HG03571 (cell line): ENCODE results near the gene IL6.

Experiments
- ATAC-seq: cut with Tn5 transposase; IDR thresholded peaks from one replicate; pipeline ENCODE4 v1.9.1; 2021; ENCODE audit not compliant: unreplicated experiment

IL6 gene

GRCh38 chr7:22726345-22726906, 574 bp upstream of the IL6 start:
- ATAC-seq, result peak; percentile 63

- ATAC-seq, result no peak
Measured at GRCh38 chr7:22727714-22728035, 675 bp downstream of the IL6 start.

DNA sequence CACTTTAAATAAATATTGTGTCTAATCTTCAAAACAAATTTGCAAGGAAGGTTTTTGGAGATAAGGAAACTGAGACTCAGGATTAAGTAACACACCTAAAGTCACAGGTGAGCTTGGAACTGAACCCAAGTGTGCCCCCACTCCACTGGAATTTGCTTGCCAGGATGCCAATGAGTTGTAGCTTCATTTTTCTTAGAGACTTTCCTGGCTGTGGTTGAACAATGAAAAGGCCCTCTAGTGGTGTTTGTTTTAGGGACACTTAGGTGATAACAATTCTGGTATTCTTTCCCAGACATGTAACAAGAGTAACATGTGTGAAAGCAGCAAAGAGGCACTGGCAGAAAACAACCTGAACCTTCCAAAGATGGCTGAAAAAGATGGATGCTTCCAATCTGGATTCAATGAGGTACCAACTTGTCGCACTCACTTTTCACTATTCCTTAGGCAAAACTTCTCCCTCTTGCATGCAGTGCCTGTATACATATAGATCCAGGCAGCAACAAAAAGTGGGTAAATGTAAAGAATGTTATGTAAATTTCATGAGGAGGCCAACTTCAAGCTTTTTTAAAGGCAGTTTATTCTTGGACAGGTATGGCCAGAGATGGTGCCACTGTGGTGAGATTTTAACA, 1.5 kb downstream of the IL6 start:
- ATAC-seq, result no peak

GRCh38 chr7:22729180-22729825, 2.3 kb downstream of the IL6 start:
- ATAC-seq, result no peak

DNA sequence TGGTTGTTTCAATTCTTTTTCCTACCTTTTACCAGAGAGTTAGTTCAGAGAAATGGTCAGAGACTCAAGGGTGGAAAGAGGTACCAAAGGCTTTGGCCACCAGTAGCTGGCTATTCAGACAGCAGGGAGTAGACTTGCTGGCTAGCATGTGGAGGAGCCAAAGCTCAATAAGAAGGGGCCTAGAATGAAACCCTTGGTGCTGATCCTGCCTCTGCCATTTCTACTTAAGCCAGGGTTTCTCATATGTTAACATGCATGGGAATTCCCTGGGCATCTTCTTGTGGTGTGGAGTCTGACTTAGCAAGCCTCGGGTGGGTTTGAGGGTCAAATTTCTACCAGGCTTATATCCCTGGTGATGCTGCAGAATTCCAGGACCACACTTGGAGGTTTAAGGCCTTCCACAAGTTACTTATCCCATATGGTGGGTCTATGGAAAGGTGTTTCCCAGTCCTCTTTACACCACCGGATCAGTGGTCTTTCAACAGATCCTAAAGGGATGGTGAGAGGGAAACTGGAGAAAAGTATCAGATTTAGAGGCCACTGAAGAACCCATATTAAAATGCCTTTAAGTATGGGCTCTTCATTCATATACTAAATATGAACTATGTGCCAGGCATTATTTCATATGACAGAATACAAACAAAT, 3.2 kb downstream of the IL6 start:
- ATAC-seq, result no peak

DNA sequence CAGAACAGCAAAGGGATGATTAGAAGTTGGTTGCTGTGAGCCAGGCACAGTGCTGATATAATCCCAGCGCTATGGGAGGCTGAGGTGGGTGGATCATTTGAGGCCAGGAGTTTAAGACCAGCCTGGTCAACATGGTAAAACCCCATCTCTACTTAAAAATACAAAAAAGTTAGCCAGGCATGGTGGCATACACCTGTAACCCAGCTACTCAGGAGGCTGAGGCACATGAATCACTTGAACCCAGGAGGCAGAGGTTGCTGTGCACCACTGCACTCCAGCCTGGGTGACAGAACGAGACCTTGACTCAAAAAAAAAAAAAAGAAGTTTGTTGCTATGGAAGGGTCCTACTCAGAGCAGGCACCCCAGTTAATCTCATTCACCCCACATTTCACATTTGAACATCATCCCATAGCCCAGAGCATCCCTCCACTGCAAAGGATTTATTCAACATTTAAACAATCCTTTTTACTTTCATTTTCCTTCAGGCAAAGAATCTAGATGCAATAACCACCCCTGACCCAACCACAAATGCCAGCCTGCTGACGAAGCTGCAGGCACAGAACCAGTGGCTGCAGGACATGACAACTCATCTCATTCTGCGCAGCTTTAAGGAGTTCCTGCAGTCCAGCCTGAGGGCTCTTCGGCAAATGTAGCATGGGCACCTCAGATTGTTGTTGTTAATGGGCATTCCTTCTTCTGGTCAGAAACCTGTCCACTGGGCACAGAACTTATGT, 4.1 kb downstream of the IL6 start:
- ATAC-seq, result no peak

- ATAC-seq, result no peak
Measured at GRCh38 chr7:22731766-22732165, 4.8 kb downstream of the IL6 start.

- no peak for ATAC-seq
Measured at GRCh38 chr7:22732556-22733126, 5.6 kb downstream of the IL6 start.

GRCh38 chr7:22733761-22734160, 6.8 kb downstream of the IL6 start:
- no peak for ATAC-seq

- ATAC-seq, result no peak
Measured at GRCh38 chr7:22743014-22743413, 16.0 kb downstream of the IL6 start.

GRCh38 chr7:22751341-22751740, 24.3 kb downstream of the IL6 start:
- ATAC-seq, result no peak

- no peak for ATAC-seq
Measured at GRCh38 chr7:22757338-22757994, 30.5 kb downstream of the IL6 start.

- no peak for ATAC-seq
Measured at GRCh38 chr7:22758576-22758975, 31.6 kb downstream of the IL6 start.

DNA sequence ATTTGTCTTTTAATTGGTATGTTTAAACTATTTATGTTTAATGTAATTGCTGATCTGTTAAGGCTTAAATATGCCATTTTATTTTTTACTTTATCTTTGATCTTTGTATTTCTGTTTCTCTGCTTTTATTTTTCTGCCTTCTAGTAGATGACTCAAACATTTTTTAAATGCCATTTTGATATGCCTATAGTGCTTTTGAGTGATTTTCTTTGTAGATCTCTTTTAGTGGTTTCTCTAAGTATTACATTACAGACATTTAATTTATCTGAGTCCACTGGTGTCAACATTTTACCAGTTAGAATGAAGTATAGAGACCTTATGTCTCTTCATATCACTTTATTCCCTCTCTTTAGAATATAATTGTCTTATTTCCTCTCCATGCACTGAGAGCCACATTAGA, 32.7 kb downstream of the IL6 start:
- no peak for ATAC-seq

GRCh38 chr7:22762866-22763265, 35.9 kb downstream of the IL6 start:
- ATAC-seq, result no peak

DNA sequence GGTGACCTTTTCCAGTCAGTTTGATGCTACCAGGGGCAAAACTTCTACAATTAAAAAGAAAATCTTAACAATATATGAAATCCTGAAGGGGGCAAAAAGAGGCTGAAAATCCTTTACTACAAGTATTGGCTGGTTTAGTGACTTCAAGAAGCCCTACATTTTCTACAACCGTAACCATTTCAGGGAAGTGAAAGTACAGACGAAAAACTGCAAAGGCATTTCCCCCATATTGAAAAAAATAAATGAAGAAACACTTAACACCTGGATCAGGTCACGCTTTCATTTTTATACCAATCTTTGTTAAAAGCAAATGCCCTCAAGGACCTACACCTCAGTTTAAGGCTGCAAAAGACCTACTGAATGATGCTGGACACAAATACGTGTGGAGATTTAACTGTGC, 38.6 kb downstream of the IL6 start:
- ATAC-seq, result peak; percentile 81

GRCh38 chr7:22771194-22771871, 44.3 kb downstream of the IL6 start:
- no peak for ATAC-seq

GRCh38 chr7:22771872-22772228, 44.9 kb downstream of the IL6 start:
- ATAC-seq, result no peak

- no peak for ATAC-seq
Measured at GRCh38 chr7:22772885-22773284, 45.9 kb downstream of the IL6 start.

DNA sequence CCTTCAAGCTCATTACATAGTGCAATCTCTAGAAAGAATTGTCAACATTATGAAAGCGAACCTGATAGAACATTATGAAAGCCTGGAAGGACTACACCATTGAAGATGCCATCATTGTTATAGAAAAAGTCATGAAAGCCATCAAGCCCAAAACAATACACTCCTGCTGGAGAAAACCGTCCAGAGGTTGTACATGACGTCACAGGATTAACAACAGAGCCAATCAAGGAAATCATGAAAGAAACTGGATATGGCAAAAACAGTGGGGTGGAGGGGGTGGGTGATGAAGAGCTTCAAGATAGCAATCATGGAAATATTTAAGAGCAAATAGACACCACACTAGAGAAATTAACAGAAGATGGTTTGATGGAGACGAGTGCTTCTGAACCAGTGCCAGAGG, 50.0 kb downstream of the IL6 start:
- ATAC-seq, result no peak
